Measurements from ENCODE around the gene RCBTB2.

Gene RCBTB2

GRCh38 chr13:48562296-48563066 is 29.6 kb upstream of the RCBTB2 start:
- DNase-seq, result no peak

GRCh38 chr13:48561466-48562235 is 28.8 kb upstream of the RCBTB2 start:
- no peak for DNase-seq

- no peak for DNase-seq
Measured at GRCh38 chr13:48560657-48561337, 27.9 kb upstream of the RCBTB2 start.

DNA sequence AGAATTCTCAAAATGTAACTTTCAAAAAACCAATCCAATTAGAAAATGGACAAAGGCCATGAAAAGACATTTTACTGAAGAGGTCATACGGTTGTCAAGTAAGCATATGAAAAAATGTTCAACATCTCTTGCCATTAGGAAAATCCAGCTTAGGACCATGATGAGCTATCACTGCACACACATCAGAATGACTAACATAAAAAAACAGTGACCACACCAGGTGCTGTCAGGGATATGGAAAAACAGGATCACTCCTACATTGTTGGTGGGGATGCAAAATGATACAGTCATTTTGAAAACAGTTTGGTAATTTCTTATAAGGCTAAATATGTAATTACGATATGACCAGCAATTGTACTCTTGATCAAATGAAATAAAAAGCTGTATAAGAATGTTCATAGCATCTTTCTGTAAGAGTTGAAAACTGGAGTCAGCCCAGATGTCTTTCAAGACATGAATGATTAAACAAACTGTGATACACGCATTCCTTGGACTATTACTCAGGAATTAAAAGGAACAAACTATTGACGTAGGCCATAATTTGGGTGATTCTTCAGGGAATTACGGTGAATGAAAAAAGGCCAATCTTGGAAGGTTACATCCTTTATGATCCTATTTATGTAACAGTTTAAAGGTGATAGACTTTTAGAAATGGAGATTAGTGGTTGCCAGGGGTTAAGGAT is 26.9 kb upstream of the RCBTB2 start:
- DNase-seq, result no peak

- DNase-seq, result no peak
Measured at GRCh38 chr13:48556817-48557216, 23.9 kb upstream of the RCBTB2 start.

DNA sequence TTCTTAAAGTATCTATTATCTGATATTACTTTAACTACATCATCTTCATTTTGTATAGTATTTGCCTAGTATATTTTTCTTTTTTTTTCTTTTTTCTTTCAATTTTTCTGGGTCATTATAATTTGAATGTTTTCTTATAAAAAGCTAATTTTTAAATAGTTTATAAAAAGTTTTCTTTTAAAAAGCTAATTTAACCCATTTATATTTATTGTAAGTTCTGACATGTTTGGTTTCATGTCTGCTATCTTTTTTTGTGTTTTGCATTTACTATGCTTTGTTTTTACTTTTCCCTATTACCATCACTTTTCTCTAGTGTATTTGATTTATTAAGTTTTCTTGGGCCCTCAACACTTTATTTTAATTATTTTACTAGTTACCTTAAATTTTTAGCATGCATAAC is 22.6 kb upstream of the RCBTB2 start:
- no peak for DNase-seq

DNA sequence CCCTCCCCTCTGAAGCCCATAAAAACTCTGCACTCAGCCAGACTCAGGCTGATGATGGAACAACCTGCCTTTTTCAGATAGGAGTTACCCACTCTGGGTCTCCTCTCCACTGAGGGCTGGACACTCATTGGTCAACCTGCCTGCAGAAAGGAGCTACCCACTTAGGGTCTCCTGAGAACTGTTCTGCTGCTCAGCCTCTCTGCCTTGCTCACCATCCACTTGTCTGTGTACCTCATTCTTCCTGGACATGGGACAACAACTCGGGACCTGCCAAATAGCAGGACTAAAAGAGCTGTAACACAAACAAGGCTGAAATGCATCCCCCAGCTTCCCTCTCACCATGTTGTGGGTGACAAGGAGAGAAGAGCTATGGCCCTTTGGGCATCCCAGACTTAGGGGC is 18.4 kb upstream of the RCBTB2 start:
- no peak for DNase-seq

- no peak for DNase-seq
Measured at GRCh38 chr13:48549658-48550057, 16.8 kb upstream of the RCBTB2 start.

DNA sequence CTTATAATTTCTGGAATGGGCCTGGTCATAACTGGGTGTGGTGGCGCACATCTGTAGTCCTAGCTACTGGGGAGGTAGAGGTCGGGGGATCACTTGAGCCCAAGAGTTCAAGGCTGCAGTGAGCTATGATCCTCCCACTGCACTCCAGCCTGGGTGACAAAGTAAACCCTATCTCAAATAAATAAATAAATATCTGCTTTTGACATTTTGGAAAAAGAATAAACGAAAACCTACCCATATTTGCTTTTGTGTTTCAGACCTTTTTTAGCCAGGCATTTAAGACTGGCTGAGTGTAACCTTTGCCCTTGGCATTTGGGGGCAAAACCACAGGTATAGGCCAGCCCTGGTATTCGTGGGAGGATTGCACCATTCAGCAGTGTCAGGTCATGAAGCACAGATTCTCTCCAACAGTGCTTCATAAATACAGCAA is 14.8 kb upstream of the RCBTB2 start:
- DNase-seq, result no peak

DNA sequence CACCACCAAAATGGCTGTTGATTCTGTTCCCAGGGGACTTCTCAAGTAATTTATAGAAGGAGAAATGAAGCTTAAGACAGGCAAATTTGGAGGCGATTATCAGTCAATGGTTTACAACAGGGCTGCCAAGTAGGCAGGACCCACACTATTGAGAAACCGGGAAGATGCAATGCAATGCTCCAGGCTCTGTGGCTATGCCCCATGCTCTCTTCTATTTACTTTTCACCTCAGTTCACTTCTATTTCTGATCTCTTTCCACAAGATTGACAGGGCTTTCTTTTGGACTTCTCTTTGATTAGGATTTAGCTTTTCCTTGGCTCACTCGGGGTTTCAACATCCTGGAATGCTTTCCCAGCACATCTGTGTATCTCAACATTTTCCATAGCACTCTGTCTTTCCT is 12.7 kb upstream of the RCBTB2 start:
- DNase-seq, result no peak

- peak; percentile 36 for DNase-seq
Measured at GRCh38 chr13:48542581-48543341, 9.9 kb upstream of the RCBTB2 start.

- DNase-seq, result no peak
Measured at GRCh38 chr13:48542138-48542537, 9.3 kb upstream of the RCBTB2 start.

- DNase-seq, result no peak
Measured at GRCh38 chr13:48539550-48539949, 6.7 kb upstream of the RCBTB2 start.

- no peak for DNase-seq
Measured at GRCh38 chr13:48536621-48537250, 3.9 kb upstream of the RCBTB2 start.

DNA sequence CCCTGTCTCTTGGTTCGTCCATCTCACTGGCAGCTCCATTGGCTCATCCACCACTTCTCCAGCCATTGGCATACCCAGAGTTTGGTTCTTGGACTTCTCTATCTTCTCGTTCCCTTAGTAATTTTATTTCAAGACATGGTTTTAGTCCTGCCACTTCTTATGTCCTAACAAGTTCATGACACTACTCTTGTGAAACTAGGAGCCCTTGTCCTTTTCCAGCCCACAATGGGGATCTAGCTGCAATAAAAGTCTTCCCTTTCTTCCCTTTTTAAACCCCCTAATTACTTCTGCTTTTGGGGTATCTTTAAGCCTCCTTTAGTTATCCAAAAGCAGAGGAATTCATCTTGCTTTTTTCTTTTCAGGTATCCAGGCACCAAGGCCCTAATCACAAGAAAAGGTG is 2.9 kb upstream of the RCBTB2 start:
- DNase-seq, result no peak

- no peak for DNase-seq
Measured at GRCh38 chr13:48534911-48535501, 2.1 kb upstream of the RCBTB2 start.

- DNase-seq, result no peak
Measured at GRCh38 chr13:48533961-48534600, 1.2 kb upstream of the RCBTB2 start.

DNA sequence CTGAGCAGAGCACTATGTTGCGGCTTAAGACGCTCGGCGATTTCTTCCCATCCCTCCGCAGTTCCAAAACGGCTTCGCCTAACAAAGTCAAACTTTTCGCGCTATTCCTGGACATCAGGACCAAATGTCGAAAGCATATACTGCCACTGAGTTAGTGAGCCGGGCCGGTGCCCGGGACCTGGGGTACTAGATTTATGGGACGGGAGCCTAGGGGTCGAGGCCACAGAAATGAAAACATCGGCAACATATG is 699 bp downstream of the RCBTB2 start:
- DNase-seq, result no peak

- DNase-seq, result no peak
Measured at GRCh38 chr13:48531416-48532255, 1.2 kb downstream of the RCBTB2 start.

DNA sequence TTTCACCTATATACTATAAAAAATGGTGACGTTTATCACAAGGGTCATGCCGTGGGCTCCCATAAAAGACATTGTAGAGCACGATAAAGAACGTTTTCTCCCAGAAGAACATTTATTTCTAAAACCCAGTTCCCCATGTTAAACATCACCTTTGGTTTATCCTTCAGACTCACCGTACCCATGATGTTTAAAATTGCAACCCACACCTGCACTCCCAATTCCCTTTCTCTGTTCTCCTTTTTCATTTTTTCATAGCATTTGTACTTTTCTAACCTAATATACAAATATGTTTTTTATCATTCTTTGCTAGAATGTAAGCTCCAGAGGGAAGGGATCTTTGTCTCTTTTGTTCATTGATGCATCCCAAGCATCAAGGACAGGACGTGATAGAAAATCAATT is 2.0 kb downstream of the RCBTB2 start:
- DNase-seq, result no peak

Measured in NCI-H1105 (cell line).